ENCODE data around the gene COL5A2.

The COL5A2 gene

DNA sequence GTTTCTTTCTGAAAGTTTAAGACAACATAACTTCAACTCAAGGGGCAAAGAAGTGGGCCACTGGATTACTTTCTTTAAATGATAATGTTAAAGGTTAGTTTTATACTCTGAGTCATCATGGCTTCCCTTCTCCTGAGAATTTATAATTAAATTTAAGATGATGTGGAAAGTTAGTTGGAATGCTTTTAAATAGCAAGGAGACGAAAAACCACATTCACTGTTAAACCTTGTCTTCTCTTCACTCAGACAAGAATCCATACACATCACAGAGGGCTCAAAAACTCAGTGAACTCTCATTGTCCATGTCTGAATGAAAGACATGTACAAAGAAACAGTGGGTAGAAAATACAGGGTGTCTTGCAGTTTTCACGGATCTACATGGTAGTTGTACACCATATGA lies 65.6 kb downstream of the COL5A2 start:
- WGBS, 2 experiments = 86 to 88% methylated on average over 1 to 2 of the region's 2 CpGs
- no peak overlapping the region for H3K27ac ChIP-seq (ENCODE audit: insufficient read depth, low read depth, low read length, poor library complexity, severe bottlenecking)
- no peaks in the 10 kb centered on the region for H3K27me3 ChIP-seq (ENCODE audit: control insufficient read depth, insufficient read depth, low read length, poor library complexity, severe bottlenecking)
- H3K4me3 ChIP-seq (ENCODE audit: insufficient read depth, low read depth, low read length) = no peak overlapping the region
- H3K4me1 ChIP-seq (ENCODE audit: control insufficient read depth, insufficient read depth, low read length) = no peaks in the 10 kb centered on the region
- H3K9me3 ChIP-seq (ENCODE audit: control insufficient read depth, low read length) = no peaks in the 10 kb centered on the region
- no peaks in the 10 kb centered on the region for H3K36me3 ChIP-seq (ENCODE audit: control insufficient read depth, insufficient read depth, low read length)

GRCh38 chr2:189111063-189111715 lies 68.4 kb downstream of the COL5A2 start:
- no peak overlapping the region for H3K4me3 ChIP-seq (ENCODE audit: insufficient read depth, low read depth, low read length)
- no peaks in the 10 kb centered on the region for H3K36me3 ChIP-seq (ENCODE audit: control insufficient read depth, insufficient read depth, low read length)
- H3K27me3 ChIP-seq (ENCODE audit: control insufficient read depth, insufficient read depth, low read length, poor library complexity, severe bottlenecking) = no peaks in the 10 kb centered on the region
- no peak overlapping the region for H3K27ac ChIP-seq (ENCODE audit: insufficient read depth, low read depth, low read length, poor library complexity, severe bottlenecking)
- 88 to 95% methylated on average over 2 of the region's 2 CpGs for WGBS, 2 experiments
- H3K9me3 ChIP-seq (ENCODE audit: control insufficient read depth, low read length) = no peaks in the 10 kb centered on the region
- no peaks in the 10 kb centered on the region for H3K4me1 ChIP-seq (ENCODE audit: control insufficient read depth, insufficient read depth, low read length)

- Histone ChIP-seq H3K36me3 (ENCODE audit: control insufficient read depth, insufficient read depth, low read length) (no peaks in the 10 kb centered on the region), H3K9me3 (ENCODE audit: control insufficient read depth, low read length) (no peaks in the 10 kb centered on the region), H3K4me1 (ENCODE audit: control insufficient read depth, insufficient read depth, low read length) (no peaks in the 10 kb centered on the region), H3K27ac (ENCODE audit: insufficient read depth, low read depth, low read length, poor library complexity, severe bottlenecking) (no peak overlapping the region), H3K27me3 (ENCODE audit: control insufficient read depth, insufficient read depth, low read length, poor library complexity, severe bottlenecking) (no peaks in the 10 kb centered on the region), H3K4me3 (ENCODE audit: insufficient read depth, low read depth, low read length) (no peak overlapping the region)
- 75 to 80% methylated on average over 2 of the region's 2 CpGs for WGBS, 2 experiments
These were observed 69.6 kb downstream of the COL5A2 start for GRCh38 chr2:189109921-189110397.

DNA sequence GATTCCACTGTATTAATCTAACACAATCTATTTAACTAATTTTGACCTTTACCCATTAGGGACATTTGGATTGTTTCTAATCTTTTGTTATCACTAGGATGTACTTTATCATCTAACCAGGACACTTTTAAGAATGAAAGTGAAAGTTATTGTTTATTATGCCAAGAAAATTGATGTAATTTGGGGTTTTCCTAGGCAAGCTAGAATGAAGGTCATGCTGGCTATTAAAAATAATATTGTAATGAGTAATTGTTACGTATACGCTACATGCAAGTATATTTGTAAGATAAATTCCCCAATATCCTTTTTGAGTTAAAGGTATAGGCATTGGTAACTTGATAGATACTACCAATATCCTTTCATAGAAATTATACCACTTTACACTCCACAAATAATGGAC lies 74.6 kb downstream of the COL5A2 start:
- no peaks in the 10 kb centered on the region for H3K27me3 ChIP-seq (ENCODE audit: control insufficient read depth, insufficient read depth, low read length, poor library complexity, severe bottlenecking)
- H3K36me3 ChIP-seq (ENCODE audit: control insufficient read depth, insufficient read depth, low read length) = no peaks in the 10 kb centered on the region
- no peaks in the 10 kb centered on the region for H3K9me3 ChIP-seq (ENCODE audit: control insufficient read depth, low read length)
- H3K4me1 ChIP-seq (ENCODE audit: control insufficient read depth, insufficient read depth, low read length) = no peaks in the 10 kb centered on the region
- no CpG with 5 or more reads among the region's 2 CpGs for WGBS, 2 experiments
- H3K27ac ChIP-seq (ENCODE audit: insufficient read depth, low read depth, low read length, poor library complexity, severe bottlenecking) = no peak overlapping the region
- H3K4me3 ChIP-seq (ENCODE audit: insufficient read depth, low read depth, low read length) = no peak overlapping the region

DNA sequence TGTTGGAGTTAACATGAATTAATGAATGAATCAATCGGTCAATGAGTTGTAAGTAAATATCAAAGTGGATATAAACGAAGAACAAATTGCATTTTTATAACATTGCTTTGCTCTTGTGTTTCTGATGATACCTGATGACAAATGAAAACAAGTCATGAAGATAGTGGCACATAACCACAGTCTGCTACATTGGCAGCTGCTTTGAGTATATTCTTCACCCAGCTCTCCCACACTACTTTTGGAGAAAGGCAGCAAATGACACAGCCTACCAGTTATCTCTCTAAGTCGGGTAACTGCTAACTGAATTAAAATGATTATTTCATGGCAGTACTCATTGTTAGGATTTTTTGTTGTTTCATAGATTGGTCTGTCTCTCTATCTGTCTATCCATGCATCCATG lies 76.8 kb downstream of the COL5A2 start:
- H3K4me1 ChIP-seq (ENCODE audit: control insufficient read depth, insufficient read depth, low read length) = no peaks in the 10 kb centered on the region
- H3K36me3 ChIP-seq (ENCODE audit: control insufficient read depth, insufficient read depth, low read length) = no peaks in the 10 kb centered on the region
- H3K27me3 ChIP-seq (ENCODE audit: control insufficient read depth, insufficient read depth, low read length, poor library complexity, severe bottlenecking) = no peaks in the 10 kb centered on the region
- WGBS, 2 experiments = 94 to 95% methylated on average over 3 of the region's 3 CpGs
- no peaks in the 10 kb centered on the region for H3K9me3 ChIP-seq (ENCODE audit: control insufficient read depth, low read length)
- no peak overlapping the region for H3K27ac ChIP-seq (ENCODE audit: insufficient read depth, low read depth, low read length, poor library complexity, severe bottlenecking)
- H3K4me3 ChIP-seq (ENCODE audit: insufficient read depth, low read depth, low read length) = no peak overlapping the region

GRCh38 chr2:189097934-189098333 lies 81.6 kb downstream of the COL5A2 start:
- no peaks in the 10 kb centered on the region for H3K36me3 ChIP-seq (ENCODE audit: control insufficient read depth, insufficient read depth, low read length)
- H3K4me1 ChIP-seq (ENCODE audit: control insufficient read depth, insufficient read depth, low read length) = no peaks in the 10 kb centered on the region
- no peak overlapping the region for H3K27ac ChIP-seq (ENCODE audit: insufficient read depth, low read depth, low read length, poor library complexity, severe bottlenecking)
- H3K27me3 ChIP-seq (ENCODE audit: control insufficient read depth, insufficient read depth, low read length, poor library complexity, severe bottlenecking) = no peaks in the 10 kb centered on the region
- H3K9me3 ChIP-seq (ENCODE audit: control insufficient read depth, low read length) = no peaks in the 10 kb centered on the region
- 83% methylated on average over 1 of the region's 1 CpG; no CpG with 5 or more reads in 1 of the 2 experiments for WGBS, 2 experiments
- no peak overlapping the region for H3K4me3 ChIP-seq (ENCODE audit: insufficient read depth, low read depth, low read length)

DNA sequence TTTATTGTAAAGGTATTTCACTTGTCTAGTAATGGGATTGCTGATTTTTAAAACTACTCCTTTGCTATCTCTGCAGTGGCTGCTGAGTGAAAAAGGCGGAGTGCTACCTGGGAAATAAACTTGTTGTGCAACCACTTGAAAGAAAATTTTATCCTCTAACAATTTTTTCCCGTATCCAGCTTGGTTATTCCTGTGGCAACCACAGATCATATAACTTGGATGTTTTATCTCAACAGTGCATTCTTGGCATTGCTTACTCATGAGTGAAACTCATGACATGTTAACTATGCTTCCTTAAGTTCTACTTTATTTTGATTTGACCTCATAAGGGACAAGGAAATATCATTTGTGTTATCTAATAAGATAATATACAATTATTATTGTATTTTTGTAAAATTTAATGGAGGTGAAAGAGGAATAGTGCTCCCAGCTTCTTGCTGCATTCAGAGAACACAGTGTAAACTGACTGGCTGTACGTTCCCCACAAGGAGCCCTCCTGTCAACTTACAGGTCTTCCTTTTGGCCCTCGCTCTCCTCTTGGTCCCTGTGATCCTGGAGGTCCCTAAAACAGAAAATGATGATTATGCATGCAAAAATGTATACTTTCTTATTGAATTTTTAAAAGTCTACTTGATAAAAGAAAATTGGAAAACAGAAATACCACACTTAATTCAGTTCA lies 82.7 kb downstream of the COL5A2 start:
- Histone ChIP-seq H3K27ac (ENCODE audit: insufficient read depth, low read depth, low read length, poor library complexity, severe bottlenecking) (no peak overlapping the region), H3K4me1 (ENCODE audit: control insufficient read depth, insufficient read depth, low read length) (no peaks in the 10 kb centered on the region), H3K9me3 (ENCODE audit: control insufficient read depth, low read length) (no peaks in the 10 kb centered on the region), H3K27me3 (ENCODE audit: control insufficient read depth, insufficient read depth, low read length, poor library complexity, severe bottlenecking) (no peaks in the 10 kb centered on the region), H3K4me3 (ENCODE audit: insufficient read depth, low read depth, low read length) (no peak overlapping the region), H3K36me3 (ENCODE audit: control insufficient read depth, insufficient read depth, low read length) (no peaks in the 10 kb centered on the region)
- 90 to 98% methylated on average over 3 to 4 of the region's 4 CpGs for WGBS, 2 experiments

DNA sequence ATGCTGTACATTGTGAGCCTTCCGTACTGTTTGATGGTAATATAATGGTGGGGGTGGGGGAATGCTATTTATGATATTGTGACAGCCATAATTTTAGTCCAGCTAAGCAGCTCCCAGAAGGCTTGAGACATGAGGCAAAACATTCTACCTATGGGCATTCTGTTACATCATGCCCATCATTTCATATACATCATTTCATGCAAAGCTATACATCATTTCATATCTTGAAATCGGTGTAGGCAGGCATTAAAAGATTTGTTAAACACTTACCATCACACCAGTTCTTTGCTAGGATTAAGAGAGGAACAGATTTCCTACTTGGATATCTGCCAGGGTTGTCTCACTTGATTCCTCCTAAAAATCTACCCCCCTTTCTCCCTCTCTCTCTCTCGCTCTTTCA lies 84.5 kb downstream of the COL5A2 start:
- Histone ChIP-seq H3K27me3 (ENCODE audit: control insufficient read depth, insufficient read depth, low read length, poor library complexity, severe bottlenecking) (no peaks in the 10 kb centered on the region), H3K9me3 (ENCODE audit: control insufficient read depth, low read length) (no peaks in the 10 kb centered on the region), H3K27ac (ENCODE audit: insufficient read depth, low read depth, low read length, poor library complexity, severe bottlenecking) (no peak overlapping the region), H3K4me3 (ENCODE audit: insufficient read depth, low read depth, low read length) (no peak overlapping the region), H3K36me3 (ENCODE audit: control insufficient read depth, insufficient read depth, low read length) (no peaks in the 10 kb centered on the region), H3K4me1 (ENCODE audit: control insufficient read depth, insufficient read depth, low read length) (no peaks in the 10 kb centered on the region)
- 92 to 98% methylated on average over 3 of the region's 3 CpGs for WGBS, 2 experiments

DNA sequence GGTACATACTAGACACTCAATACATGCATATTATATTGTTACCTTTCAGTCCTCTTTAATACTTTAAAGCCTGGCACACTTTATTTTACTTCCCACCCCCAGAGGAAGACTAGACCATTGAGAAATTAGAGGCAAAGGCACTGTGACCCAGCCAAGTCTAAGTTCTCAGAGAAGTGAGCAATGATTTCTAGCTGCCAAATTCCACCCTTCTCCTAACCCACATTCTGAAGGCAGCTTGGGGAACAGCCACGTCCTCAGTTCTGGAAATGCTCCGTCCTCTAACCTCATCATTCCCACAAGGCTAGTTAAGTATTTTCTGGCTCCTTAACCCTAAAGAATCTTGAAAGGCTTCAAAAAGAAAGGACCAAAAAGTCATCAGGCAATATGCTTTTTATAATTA lies 86.6 kb downstream of the COL5A2 start:
- H3K4me1 ChIP-seq (ENCODE audit: control insufficient read depth, insufficient read depth, low read length) = no peaks in the 10 kb centered on the region
- no peaks in the 10 kb centered on the region for H3K9me3 ChIP-seq (ENCODE audit: control insufficient read depth, low read length)
- no peak overlapping the region for H3K4me3 ChIP-seq (ENCODE audit: insufficient read depth, low read depth, low read length)
- WGBS, 2 experiments = 91 to 94% methylated on average over 2 of the region's 2 CpGs
- H3K27ac ChIP-seq (ENCODE audit: insufficient read depth, low read depth, low read length, poor library complexity, severe bottlenecking) = no peak overlapping the region
- no peaks in the 10 kb centered on the region for H3K27me3 ChIP-seq (ENCODE audit: control insufficient read depth, insufficient read depth, low read length, poor library complexity, severe bottlenecking)
- no peaks in the 10 kb centered on the region for H3K36me3 ChIP-seq (ENCODE audit: control insufficient read depth, insufficient read depth, low read length)

GRCh38 chr2:189091253-189091652 lies 88.3 kb downstream of the COL5A2 start:
- Histone ChIP-seq H3K9me3 (ENCODE audit: control insufficient read depth, low read length) (no peaks in the 10 kb centered on the region), H3K27me3 (ENCODE audit: control insufficient read depth, insufficient read depth, low read length, poor library complexity, severe bottlenecking) (no peaks in the 10 kb centered on the region), H3K27ac (ENCODE audit: insufficient read depth, low read depth, low read length, poor library complexity, severe bottlenecking) (no peak overlapping the region), H3K4me3 (ENCODE audit: insufficient read depth, low read depth, low read length) (no peak overlapping the region), H3K4me1 (ENCODE audit: control insufficient read depth, insufficient read depth, low read length) (no peaks in the 10 kb centered on the region), H3K36me3 (ENCODE audit: control insufficient read depth, insufficient read depth, low read length) (no peaks in the 10 kb centered on the region)
- 88% methylated on average over 1 of the region's 1 CpG; no CpG with 5 or more reads in 1 of the 2 experiments for WGBS, 2 experiments
